GM10266 (cell line): ENCODE data around the gene SLF1.

Experiments
- DNase-seq: peaks from one replicate; pipeline ENCODE4 v3.0.0; 2012; ENCODE audit errors: extremely low spot score
- TF ChIP-seq, protein P1 (sequence below): IDR thresholded peaks from 2 replicates; pipeline ENCODE4 v1.5.1; 2012; ENCODE audit warnings: mild to moderate bottlenecking, low read depth; ENCODE audit not compliant: control insufficient read depth, insufficient read depth; ENCODE audit errors: missing control alignments

Gene SLF1

GRCh38 chr5:94627191-94627590, 8.7 kb downstream of the SLF1 start:
- DNase-seq, result no peak
- TF ChIP-seq, protein P1, sequence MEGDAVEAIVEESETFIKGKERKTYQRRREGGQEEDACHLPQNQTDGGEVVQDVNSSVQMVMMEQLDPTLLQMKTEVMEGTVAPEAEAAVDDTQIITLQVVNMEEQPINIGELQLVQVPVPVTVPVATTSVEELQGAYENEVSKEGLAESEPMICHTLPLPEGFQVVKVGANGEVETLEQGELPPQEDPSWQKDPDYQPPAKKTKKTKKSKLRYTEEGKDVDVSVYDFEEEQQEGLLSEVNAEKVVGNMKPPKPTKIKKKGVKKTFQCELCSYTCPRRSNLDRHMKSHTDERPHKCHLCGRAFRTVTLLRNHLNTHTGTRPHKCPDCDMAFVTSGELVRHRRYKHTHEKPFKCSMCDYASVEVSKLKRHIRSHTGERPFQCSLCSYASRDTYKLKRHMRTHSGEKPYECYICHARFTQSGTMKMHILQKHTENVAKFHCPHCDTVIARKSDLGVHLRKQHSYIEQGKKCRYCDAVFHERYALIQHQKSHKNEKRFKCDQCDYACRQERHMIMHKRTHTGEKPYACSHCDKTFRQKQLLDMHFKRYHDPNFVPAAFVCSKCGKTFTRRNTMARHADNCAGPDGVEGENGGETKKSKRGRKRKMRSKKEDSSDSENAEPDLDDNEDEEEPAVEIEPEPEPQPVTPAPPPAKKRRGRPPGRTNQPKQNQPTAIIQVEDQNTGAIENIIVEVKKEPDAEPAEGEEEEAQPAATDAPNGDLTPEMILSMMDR, result no peak

- peak; percentile 10 for DNase-seq
- TF ChIP-seq, protein P1, result no peak
Observed at GRCh38 chr5:94632024-94632423, 13.6 kb downstream of the SLF1 start.

- DNase-seq, result no peak
- TF ChIP-seq, protein P1, result no peak
Observed at GRCh38 chr5:94640176-94640575, 21.7 kb downstream of the SLF1 start.

GRCh38 chr5:94645053-94645452, 26.6 kb downstream of the SLF1 start:
- no peak for DNase-seq
- TF ChIP-seq, protein P1, result no peak

- TF ChIP-seq, protein P1, result no peak
- DNase-seq, result no peak
Observed at GRCh38 chr5:94646758-94647157, 28.3 kb downstream of the SLF1 start.

- no peak for DNase-seq
- TF ChIP-seq, protein P1, result no peak
Observed at GRCh38 chr5:94649874-94650273, 31.4 kb downstream of the SLF1 start.

GRCh38 chr5:94658272-94658671, 39.8 kb downstream of the SLF1 start:
- TF ChIP-seq, protein P1, result no peak

GRCh38 chr5:94660506-94660905, 42.0 kb downstream of the SLF1 start:
- TF ChIP-seq, protein P1, result no peak
- DNase-seq, result no peak

More at GRCh38 chr5:94658272-94658671, 39.8 kb downstream of the SLF1 start:
- DNase-seq, result no peak
